HCT116 (cell line): Measurements from ENCODE around the gene TOLLIP. TPM values are rescaled to one million over a fixed set of nuclear protein-coding genes. Genes with fewer than 3 reads are reported as not detected.

ENCODE experiments used
- ATAC-seq: fragments of 200-7000 bp; cut with Tn5 transposase; 2 replicates; pipeline ENCODE4 v1.9.1; 2020; ENCODE audit warnings: mild to moderate bottlenecking, moderate library complexity
- BruUV-seq: library from RNA; stranded (reverse); fragments of 400-500 nt; replicated peaks from 2 replicates; lab custom pipeline; 2021; lab: Mats Ljungman, UMichigan
- CTCF ChIA-PET: fragments of 300-600 bp; sonication (Branson Sonifier 250); formaldehyde crosslinking; loops from one replicate; lab custom pipeline; 2021; ENCODE audit warnings: antibody characterized with exemption; lab: Charles Lee
- POLR2A ChIA-PET: fragments of 300-600, 350-600 bp; sonication (Branson Sonifier 250); formaldehyde crosslinking; loops from one replicate; lab custom pipeline; 2021; ENCODE audit warnings: antibody characterized with exemption; lab: Charles Lee
- RAD21 ChIA-PET, 2 experiments: fragments of 300-600 bp; sonication (Branson Sonifier 250); formaldehyde crosslinking; loops; one replicate each; lab custom pipeline; 2023; ENCODE audit warnings: low total read pairs in 2 of 2; ENCODE audit not compliant: uncharacterized antibody in 2 of 2, unreplicated experiment in 2 of 2, low non-redundant PET in 1 of 2; lab: Charles Lee
- DNase-seq: peaks from one replicate; pipeline ENCODE4 v3.0.0-alpha.2; 2010; ENCODE audit warnings: low read depth, low spot score
- H2AFZ ChIP-seq: fragments of 200-600 bp; shearing (Covaris generic), sonication (generic); 2 replicates; pipeline ENCODE4 v1.6.1; 2017; ENCODE audit warnings: low read depth, mixed run types, mixed read lengths, antibody characterized with exemption, low read length; ENCODE audit not compliant: poor library complexity, severe bottlenecking
- H3K27ac ChIP-seq: 2 replicates; pipeline ENCODE4 v1.5.1; 2012; ENCODE audit warnings: low read depth, low read length
- H3K27me3 ChIP-seq: fragments of 200-600 bp; sonication (generic); 2 replicates; pipeline ENCODE4 v1.6.1; 2016; ENCODE audit warnings: mixed run types, low read length, mixed read lengths; ENCODE audit not compliant: insufficient read depth
- H3K36me3 ChIP-seq, 2 experiments: fragments of 200-500 bp in 1 of 2; fragments of 200-600 bp in 1 of 2; sonication (Bioruptor generic) in 1 of 2; sonication (generic) in 1 of 2; 2 replicates each; pipeline versions ENCODE4 v1.5.1 to v1.6.1; 2014 to 2016; ENCODE audit warnings: low read length in 2 of 2, inconsistent platforms in 1 of 2, mixed read lengths in 1 of 2, mixed run types in 1 of 2; ENCODE audit not compliant: insufficient read depth in 2 of 2, control insufficient read depth in 1 of 2
- H3K4me1 ChIP-seq, 2 experiments: fragments of 200-600 bp in 1 of 2; sonication (generic) in 1 of 2; 2 replicates each; pipeline versions ENCODE4 v1.5.1 to v1.6.1; 2012 to 2017; ENCODE audit warnings: low read length in 2 of 2, inconsistent platforms in 1 of 2, mild to moderate bottlenecking in 1 of 2, mixed read lengths in 1 of 2, mixed run types in 1 of 2, moderate library complexity in 1 of 2; ENCODE audit not compliant: insufficient read depth in 2 of 2, control insufficient read depth in 1 of 2
- H3K4me2 ChIP-seq: fragments of 200-600 bp; sonication (generic); 2 replicates; pipeline ENCODE4 v1.6.1; 2017; ENCODE audit warnings: mixed run types, low read length, mixed read lengths
- H3K4me3 ChIP-seq, 2 experiments: fragments of 200-600 bp in 1 of 2; sonication (generic) in 1 of 2; replicated peaks in 1 of 2; 2 replicates each; pipeline ENCODE4 v1.5.1; 2011 to 2016; ENCODE audit warnings: low read length in 2 of 2, control low read depth in 1 of 2, low read depth in 1 of 2, mild to moderate bottlenecking in 1 of 2, mixed read lengths in 1 of 2, mixed run types in 1 of 2
- H3K79me2 ChIP-seq: fragments of 200-600 bp; sonication (generic); 2 replicates; pipeline ENCODE4 v1.6.1; 2017; ENCODE audit warnings: mild to moderate bottlenecking, mixed run types, low read length, moderate library complexity, mixed read lengths; ENCODE audit not compliant: insufficient read depth
- H3K9ac ChIP-seq: fragments of 200-600 bp; sonication (generic); 2 replicates; pipeline ENCODE4 v1.6.1; 2016; ENCODE audit warnings: low read length, mixed read lengths
- H3K9me2 ChIP-seq: fragments of 200-600 bp; sonication (generic), shearing (Covaris generic); 2 replicates; pipeline ENCODE4 v1.6.1; 2017; ENCODE audit warnings: mixed run types, mild to moderate bottlenecking, moderate library complexity; ENCODE audit not compliant: insufficient read depth
- H3K9me3 ChIP-seq, 2 experiments: fragments of 200-500 bp in 1 of 2; fragments of 200-600 bp in 1 of 2; sonication (Bioruptor generic) in 1 of 2; sonication (generic) in 1 of 2; 2 replicates each; pipeline ENCODE4 v1.6.1; 2014 to 2017; ENCODE audit warnings: low read length in 2 of 2, mixed read lengths in 2 of 2, inconsistent platforms in 1 of 2, low read depth in 1 of 2, mild to moderate bottlenecking in 1 of 2, mixed run types in 1 of 2, moderate library complexity in 1 of 2; ENCODE audit not compliant: control insufficient read depth in 1 of 2, insufficient read depth in 1 of 2
- H4K20me1 ChIP-seq: fragments of 200-600 bp; sonication (generic), shearing (Covaris generic); 2 replicates; pipeline ENCODE4 v1.6.1; 2017; ENCODE audit warnings: mixed run types, mild to moderate bottlenecking, moderate library complexity; ENCODE audit not compliant: insufficient read depth
- CBX3 ChIP-seq: IDR thresholded peaks from 2 replicates; pipeline ENCODE4 v1.6.1; 2012; ENCODE audit warnings: low read depth
- CEBPB ChIP-seq: IDR thresholded peaks from 2 replicates; pipeline ENCODE4 v1.6.1; 2012; ENCODE audit warnings: low read depth
- EGR1 ChIP-seq: IDR thresholded peaks from 2 replicates; pipeline ENCODE4 v1.6.1; 2012; ENCODE audit warnings: low read depth
- ELF1 ChIP-seq: IDR thresholded peaks from 2 replicates; pipeline ENCODE4 v1.6.1; 2012; ENCODE audit warnings: low read depth, borderline replicate concordance
- EZH2 ChIP-seq: fragments of 200-600 bp; sonication (generic); IDR thresholded peaks from 2 replicates; pipeline ENCODE4 v1.6.1; 2017; ENCODE audit warnings: antibody characterized with exemption, mixed run types
- EZH2phosphoT487 ChIP-seq: fragments of 200-600 bp; IDR thresholded peaks from 2 replicates; pipeline ENCODE4 v1.6.1; 2018; ENCODE audit warnings: antibody characterized with exemption, borderline replicate concordance
- FOSL1 ChIP-seq: IDR thresholded peaks from 2 replicates; pipeline ENCODE4 v1.6.1; 2012; ENCODE audit warnings: low read depth
- POLR2A ChIP-seq: IDR thresholded peaks from 2 replicates; pipeline ENCODE4 v1.7.0; 2011; ENCODE audit warnings: borderline replicate concordance; ENCODE audit not compliant: insufficient read depth, insufficient read length; ENCODE audit errors: extremely low read depth
- POLR2AphosphoS5 ChIP-seq: IDR thresholded peaks from 2 replicates; pipeline ENCODE4 v1.6.1; 2011; ENCODE audit warnings: mild to moderate bottlenecking, low read depth, low read length, moderate library complexity
- SP1 ChIP-seq: IDR thresholded peaks from 2 replicates; pipeline ENCODE4 v1.6.1; 2012; ENCODE audit warnings: low read depth
- SRF ChIP-seq: IDR thresholded peaks from 2 replicates; pipeline ENCODE4 v1.6.1; 2012; ENCODE audit warnings: low read depth
- TCF7L2 ChIP-seq: IDR thresholded peaks from 2 replicates; pipeline ENCODE4 v1.7.0; 2011; ENCODE audit warnings: borderline replicate concordance, inconsistent platforms; ENCODE audit not compliant: insufficient read depth, insufficient read length; ENCODE audit errors: extremely low read depth
- YY1 ChIP-seq: IDR thresholded peaks from 2 replicates; pipeline ENCODE4 v1.6.1; 2011; ENCODE audit warnings: low read length, low read depth, moderate library complexity, mild to moderate bottlenecking; ENCODE audit not compliant: insufficient replicate concordance; ENCODE audit errors: extremely low read depth
- ZFX ChIP-seq: fragments of 450-650 bp; IDR thresholded peaks from 2 replicates; pipeline ENCODE4 v1.6.1; 2017
- ZNF274 ChIP-seq: fragments of 200-500 bp; sonication (Bioruptor generic); IDR thresholded peaks from 2 replicates; pipeline ENCODE4 v1.6.1; 2014; ENCODE audit warnings: mild to moderate bottlenecking, low read depth, low read length, inconsistent platforms
- intact Hi-C: fragments of 100-400 bp; cut with micrococcal nuclease; formaldehyde crosslinking; loops from 2 replicates; pipeline ENCODE4 v1.10.0; 2022
- total RNA-seq: library from RNA; stranded (reverse); gene quantifications from one replicate; pipeline ENCODE4 v1.2.1, GENCODE V29; 2021; ENCODE audit not compliant: unreplicated experiment
- TF ChIP-seq, protein P1 (sequence below): IDR thresholded peaks from 2 replicates; pipeline ENCODE4 v1.6.1; 2012
- TF ChIP-seq, protein P2 (sequence below): IDR thresholded peaks from 2 replicates; pipeline ENCODE4 v1.6.1; 2011; ENCODE audit warnings: mild to moderate bottlenecking, low read length, moderate library complexity; ENCODE audit not compliant: insufficient replicate concordance; ENCODE audit errors: extremely low read depth
- TF ChIP-seq, protein P3 (sequence below), 3 experiments: fragments of 200-600 bp in 1 of 3; sonication (generic) in 1 of 3; IDR thresholded peaks in 2 of 3; conservative IDR thresholded peaks in 1 of 3; 2 replicates each; pipeline ENCODE4 v1.5.1; 2012 to 2017; ENCODE audit warnings: low read depth in 2 of 3, low read length in 2 of 3, antibody characterized with exemption in 1 of 3, borderline replicate concordance in 1 of 3, control low read depth in 1 of 3, mild to moderate bottlenecking in 1 of 3, mixed read lengths in 1 of 3, mixed run types in 1 of 3, moderate library complexity in 1 of 3; ENCODE audit not compliant: insufficient read depth in 1 of 3

Gene TOLLIP
- total RNA-seq, 1 experiment from 2014 or later: 28.5 TPM

DNA sequence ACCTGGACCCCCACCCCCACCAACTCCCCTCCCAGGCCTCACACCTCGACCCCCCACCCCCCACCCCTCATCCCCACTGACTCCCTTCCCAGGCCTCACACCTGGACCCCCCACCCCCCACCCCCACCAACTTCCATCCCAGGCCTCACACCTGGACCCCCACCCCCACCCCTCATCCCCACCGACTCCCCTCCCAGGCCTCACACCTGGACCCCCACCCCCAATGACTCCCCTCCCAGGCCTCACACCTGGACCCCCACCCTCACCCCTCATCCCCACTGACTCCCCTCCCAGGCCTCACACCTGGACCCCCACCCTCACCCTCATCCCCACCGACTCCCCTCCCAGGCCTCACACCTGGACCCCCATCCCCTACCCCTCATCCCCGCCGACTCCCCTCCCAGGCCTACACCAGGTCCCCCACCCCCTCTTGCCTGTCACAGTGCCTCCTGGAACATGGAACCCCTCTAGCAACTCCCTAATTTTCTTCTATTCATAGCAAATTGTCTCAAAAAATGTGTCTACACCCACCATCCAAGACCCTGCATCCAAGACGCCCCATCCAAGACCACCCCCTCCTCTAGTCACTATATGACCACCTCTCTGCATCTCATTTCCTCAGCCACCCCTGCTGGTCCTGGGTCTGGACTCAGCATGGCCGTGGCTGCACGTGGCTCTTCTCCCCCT is 43.4 kb upstream of the TOLLIP start:
- ATAC-seq: no peak
- H3K4me2 ChIP-seq: no peak overlapping the region
- H3K36me3 ChIP-seq: no peaks in the 10 kb centered on the region
- POLR2A ChIA-PET: no interaction called here
- RAD21 ChIA-PET: no interaction called here
- H3K27ac ChIP-seq: no peak overlapping the region
- no peaks in the 10 kb centered on the region for H3K4me1 ChIP-seq
- H4K20me1 ChIP-seq: no peaks in the 10 kb centered on the region
- TF ChIP-seq, protein P1, sequence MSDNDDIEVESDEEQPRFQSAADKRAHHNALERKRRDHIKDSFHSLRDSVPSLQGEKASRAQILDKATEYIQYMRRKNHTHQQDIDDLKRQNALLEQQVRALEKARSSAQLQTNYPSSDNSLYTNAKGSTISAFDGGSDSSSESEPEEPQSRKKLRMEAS: no peak
- no peak for TF ChIP-seq ZFX
- TF ChIP-seq FOSL1: no peak
- TF ChIP-seq SP1: no peak
- no peak for TF ChIP-seq EZH2phosphoT487
- no peak for TF ChIP-seq ELF1
- TF ChIP-seq CEBPB: no peak
- no peak for TF ChIP-seq POLR2A
- TF ChIP-seq EZH2: no peak
- TF ChIP-seq TCF7L2: no peak
- TF ChIP-seq, protein P2, sequence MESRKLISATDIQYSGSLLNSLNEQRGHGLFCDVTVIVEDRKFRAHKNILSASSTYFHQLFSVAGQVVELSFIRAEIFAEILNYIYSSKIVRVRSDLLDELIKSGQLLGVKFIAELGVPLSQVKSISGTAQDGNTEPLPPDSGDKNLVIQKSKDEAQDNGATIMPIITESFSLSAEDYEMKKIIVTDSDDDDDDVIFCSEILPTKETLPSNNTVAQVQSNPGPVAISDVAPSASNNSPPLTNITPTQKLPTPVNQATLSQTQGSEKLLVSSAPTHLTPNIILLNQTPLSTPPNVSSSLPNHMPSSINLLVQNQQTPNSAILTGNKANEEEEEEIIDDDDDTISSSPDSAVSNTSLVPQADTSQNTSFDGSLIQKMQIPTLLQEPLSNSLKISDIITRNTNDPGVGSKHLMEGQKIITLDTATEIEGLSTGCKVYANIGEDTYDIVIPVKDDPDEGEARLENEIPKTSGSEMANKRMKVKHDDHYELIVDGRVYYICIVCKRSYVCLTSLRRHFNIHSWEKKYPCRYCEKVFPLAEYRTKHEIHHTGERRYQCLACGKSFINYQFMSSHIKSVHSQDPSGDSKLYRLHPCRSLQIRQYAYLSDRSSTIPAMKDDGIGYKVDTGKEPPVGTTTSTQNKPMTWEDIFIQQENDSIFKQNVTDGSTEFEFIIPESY: no peak
- TF ChIP-seq ZNF274: no peak
- TF ChIP-seq SRF: no peak
- TF ChIP-seq POLR2AphosphoS5: no peak
- no peak for TF ChIP-seq EGR1
- no peak for TF ChIP-seq CBX3
- no peak for TF ChIP-seq YY1
- TF ChIP-seq, protein P3, sequence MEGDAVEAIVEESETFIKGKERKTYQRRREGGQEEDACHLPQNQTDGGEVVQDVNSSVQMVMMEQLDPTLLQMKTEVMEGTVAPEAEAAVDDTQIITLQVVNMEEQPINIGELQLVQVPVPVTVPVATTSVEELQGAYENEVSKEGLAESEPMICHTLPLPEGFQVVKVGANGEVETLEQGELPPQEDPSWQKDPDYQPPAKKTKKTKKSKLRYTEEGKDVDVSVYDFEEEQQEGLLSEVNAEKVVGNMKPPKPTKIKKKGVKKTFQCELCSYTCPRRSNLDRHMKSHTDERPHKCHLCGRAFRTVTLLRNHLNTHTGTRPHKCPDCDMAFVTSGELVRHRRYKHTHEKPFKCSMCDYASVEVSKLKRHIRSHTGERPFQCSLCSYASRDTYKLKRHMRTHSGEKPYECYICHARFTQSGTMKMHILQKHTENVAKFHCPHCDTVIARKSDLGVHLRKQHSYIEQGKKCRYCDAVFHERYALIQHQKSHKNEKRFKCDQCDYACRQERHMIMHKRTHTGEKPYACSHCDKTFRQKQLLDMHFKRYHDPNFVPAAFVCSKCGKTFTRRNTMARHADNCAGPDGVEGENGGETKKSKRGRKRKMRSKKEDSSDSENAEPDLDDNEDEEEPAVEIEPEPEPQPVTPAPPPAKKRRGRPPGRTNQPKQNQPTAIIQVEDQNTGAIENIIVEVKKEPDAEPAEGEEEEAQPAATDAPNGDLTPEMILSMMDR (IDR thresholded peaks at IDR 0.05 in 2 of 3, conservative IDR thresholded peaks at IDR 0.05 in 1 of 3; ENCODE audit: borderline replicate concordance in 1 of 3, insufficient read depth in 1 of 3, low read depth in 2 of 3, low read length in 2 of 3): no peak
- BruUV-seq: no TSS peak
- H3K9ac ChIP-seq: no peak overlapping the region
- no peaks in the 10 kb centered on the region for H3K9me3 ChIP-seq
- H2AFZ ChIP-seq: no peak overlapping the region
- no peak overlapping the region for H3K4me3 ChIP-seq
- peak; percentile 40 for DNase-seq
- no peaks in the 10 kb centered on the region for H3K9me2 ChIP-seq
- H3K79me2 ChIP-seq: no peaks in the 10 kb centered on the region
- H3K27me3 ChIP-seq: no peaks in the 10 kb centered on the region
- CTCF ChIA-PET: no interaction called here
- intact Hi-C loops: no loop called here
